HepG2 (cell line): ENCODE measurements around the gene KCNMA1. TPM values are rescaled to one million over a fixed set of nuclear protein-coding genes. Genes with fewer than 3 reads are reported as not detected.

Source experiments
- ATAC-seq: fragments of 200-7000 bp; cut with Tn5 transposase; 3 replicates; pipeline ENCODE4 v1.9.1; 2020; ENCODE audit warnings: mild to moderate bottlenecking, moderate library complexity
- BruUV-seq: library from RNA; stranded (reverse); fragments of 400-500 nt; replicated peaks from 2 replicates; lab custom pipeline; 2021; lab: Mats Ljungman, UMichigan
- CTCF ChIA-PET: fragments of 300-600 bp; formaldehyde crosslinking; extraction: SDS; loops from one replicate; lab custom pipeline; 2021; ENCODE audit warnings: low total read pairs, inconsistent platforms, low intra/inter-chr PET ratio; lab: Yijun Ruan, JAX
- POLR2A ChIA-PET: fragments of 350-600 bp; sonication (Branson Sonifier 250); formaldehyde crosslinking; loops from one replicate; lab custom pipeline; 2020; ENCODE audit warnings: antibody characterized with exemption, inconsistent platforms; lab: Yijun Ruan, JAX
- DNase-seq: peaks from one replicate; pipeline ENCODE4 v3.0.0-alpha.2; 2015; ENCODE audit warnings: low spot score
- FAIRE-seq: peaks from 3 replicates; lab custom pipeline; 2011; peaks lifted over from hg19 to GRCh38; lab: Jason Lieb, UNC
- H2AFZ ChIP-seq: one replicate; pipeline ENCODE4 v1.6.1; 2011; ENCODE audit warnings: low read length, inconsistent platforms
- H3K27ac ChIP-seq: fragments of 300-600 bp; 3 replicates; pipeline ENCODE4 v1.8.0; 2011; ENCODE audit warnings: mixed run types, mild to moderate bottlenecking, mixed read lengths, low read length, inconsistent platforms; ENCODE audit not compliant: insufficient read depth; ENCODE audit errors: extremely low read length
- H3K27me3 ChIP-seq, 2 experiments: fragments of 200-600 bp in 1 of 2; 2 replicates in 1 of 2; 3 replicates in 1 of 2; pipeline versions ENCODE4 v1.6.0 to v1.8.0; 2011; ENCODE audit warnings: low read length in 2 of 2, mild to moderate bottlenecking in 2 of 2, moderate library complexity in 2 of 2, inconsistent platforms in 1 of 2; ENCODE audit not compliant: insufficient read depth in 2 of 2, control insufficient read depth in 1 of 2
- H3K36me3 ChIP-seq, 2 experiments: fragments of 200-600 bp in 1 of 2; replicated peaks in 1 of 2; 2 replicates in 1 of 2; 3 replicates in 1 of 2; pipeline versions ENCODE4 v1.5.1 to v1.8.0; 2011; ENCODE audit warnings: low read length in 2 of 2, inconsistent platforms in 1 of 2; ENCODE audit not compliant: insufficient read depth in 2 of 2, control insufficient read depth in 1 of 2
- H3K4me1 ChIP-seq: 2 replicates; pipeline ENCODE4 v1.5.1; 2012; ENCODE audit warnings: low read length, inconsistent platforms; ENCODE audit not compliant: insufficient read depth
- H3K4me2 ChIP-seq: 2 replicates; pipeline ENCODE4 v1.6.0; 2011; ENCODE audit warnings: low read depth, low read length, inconsistent platforms
- H3K4me3 ChIP-seq, 3 experiments: fragments of 200-600 bp in 1 of 3; sonication (generic), shearing (Covaris generic) in 1 of 3; replicated peaks in 1 of 3; 2 replicates each; pipeline ENCODE4 v1.5.1; 2011 to 2016; ENCODE audit warnings: low read length in 3 of 3, inconsistent platforms in 2 of 3, low read depth in 2 of 3, mild to moderate bottlenecking in 2 of 3, control low read depth in 1 of 3, mixed read lengths in 1 of 3; ENCODE audit not compliant: insufficient read depth in 1 of 3
- H3K79me2 ChIP-seq: one replicate; pipeline ENCODE4 v1.6.1; 2011; ENCODE audit warnings: low read length, inconsistent platforms; ENCODE audit not compliant: insufficient read depth
- H3K9ac ChIP-seq: 2 replicates; pipeline ENCODE4 v1.6.0; 2011; ENCODE audit warnings: mild to moderate bottlenecking, low read depth, low read length, inconsistent platforms; ENCODE audit not compliant: insufficient read depth
- H3K9me3 ChIP-seq: 2 replicates; pipeline ENCODE4 v1.5.1; 2012; ENCODE audit warnings: mild to moderate bottlenecking, low read length
- H4K20me1 ChIP-seq: 2 replicates; pipeline ENCODE4 v1.6.0; 2011; ENCODE audit warnings: inconsistent platforms, mild to moderate bottlenecking, low read length, moderate library complexity; ENCODE audit not compliant: insufficient read depth
- AHR ChIP-seq: IDR thresholded peaks from 2 replicates; pipeline ENCODE4 v1.6.1; 2018; ENCODE audit warnings: missing genetic modification reagents, missing compliant biosample characterization
- BCL6 ChIP-seq: IDR thresholded peaks from 2 replicates; pipeline ENCODE4 v1.6.1; 2016; ENCODE audit warnings: missing genetic modification reagents, missing compliant biosample characterization
- KAT2B ChIP-seq: fragments of 150-350 bp; IDR thresholded peaks from 2 replicates; pipeline ENCODE4 v1.6.1; 2014; ENCODE audit warnings: low read depth, low read length, borderline replicate concordance
- YEATS4 ChIP-seq: sonication (generic); formaldehyde crosslinking; IDR thresholded peaks from 2 replicates; pipeline ENCODE4 v1.4.0; 2020; ENCODE audit warnings: missing genetic modification reagents, borderline replicate concordance
- WGBS: methylation state at CpG from one replicate; pipeline ENCODE4 v1.1.6; 2017; ENCODE audit warnings: low lambda C conversion rate; 5-methylcytosine and 5-hydroxymethylcytosine counted together
- in situ Hi-C: cut with HindIII; loops from 2 replicates; pipeline ENCODE4 v1.10.0; 2017; ENCODE audit warnings: low pct_unique_long_range_greater_than_20kb; ENCODE audit not compliant: extremely low pct_ligation_motif_present
- intact Hi-C: fragments of 100-400 bp; cut with micrococcal nuclease; formaldehyde crosslinking; loops from one replicate; pipeline ENCODE4 v1.10.0; 2022; ENCODE audit not compliant: unreplicated experiment
- polyA plus RNA-seq, 8 experiments: library from polyadenylated mRNA; depleted of rRNA in 3 of 8; stranded (reverse) in 7 of 8; unstranded in 1 of 8; fragments of >200 nt; fragmentation: Illumina TruSeq in 4 of 8; extraction: Trizol in 4 of 8; gene quantifications; 2 replicates each; pipeline versions ENCODE4 v1.2.1 to v1.2.3, GENCODE V29; 2011 to 2016; ENCODE audit warnings: low read depth in 4 of 8, missing spikeins in 1 of 8, mixed read lengths in 1 of 8; ENCODE audit not compliant: insufficient read depth in 1 of 8
- total RNA-seq, 5 experiments: library from RNA; depleted of rRNA; stranded (reverse); fragments of >200 nt; fragmentation: Illumina TruSeq; extraction: Trizol; gene quantifications; 2 replicates each; pipeline ENCODE4 v1.2.3, GENCODE V29; 2016; ENCODE audit warnings: low read depth in 1 of 5
- TF ChIP-seq, protein P1 (sequence below): IDR thresholded peaks from 2 replicates; pipeline ENCODE4 v1.6.1; 2018; ENCODE audit warnings: missing genetic modification reagents, mild to moderate bottlenecking, missing compliant biosample characterization
- TF ChIP-seq, protein P2 (sequence below): sonication (generic); formaldehyde crosslinking; IDR thresholded peaks from 2 replicates; pipeline ENCODE4 v1.8.1; 2023; ENCODE audit warnings: mild to moderate bottlenecking, missing genetic modification reagents, borderline replicate concordance
- TF ChIP-seq, protein P3 (sequence below): IDR thresholded peaks from 2 replicates; pipeline ENCODE4 v1.6.1; 2016; ENCODE audit warnings: missing compliant biosample characterization, missing genetic modification reagents, borderline replicate concordance
- TF ChIP-seq, protein P4 (sequence below): sonication (generic); formaldehyde crosslinking; IDR thresholded peaks from 2 replicates; pipeline ENCODE4 v1.9.0; 2021; ENCODE audit warnings: mild to moderate bottlenecking, missing genetic modification reagents

KCNMA1 gene
- total and polyA plus RNA-seq, 2 of the 13 experiments (the other 11 are each of a cell fraction or from before 2014, with no cell fraction given): 0.02 TPM; not detected in 1

DNA sequence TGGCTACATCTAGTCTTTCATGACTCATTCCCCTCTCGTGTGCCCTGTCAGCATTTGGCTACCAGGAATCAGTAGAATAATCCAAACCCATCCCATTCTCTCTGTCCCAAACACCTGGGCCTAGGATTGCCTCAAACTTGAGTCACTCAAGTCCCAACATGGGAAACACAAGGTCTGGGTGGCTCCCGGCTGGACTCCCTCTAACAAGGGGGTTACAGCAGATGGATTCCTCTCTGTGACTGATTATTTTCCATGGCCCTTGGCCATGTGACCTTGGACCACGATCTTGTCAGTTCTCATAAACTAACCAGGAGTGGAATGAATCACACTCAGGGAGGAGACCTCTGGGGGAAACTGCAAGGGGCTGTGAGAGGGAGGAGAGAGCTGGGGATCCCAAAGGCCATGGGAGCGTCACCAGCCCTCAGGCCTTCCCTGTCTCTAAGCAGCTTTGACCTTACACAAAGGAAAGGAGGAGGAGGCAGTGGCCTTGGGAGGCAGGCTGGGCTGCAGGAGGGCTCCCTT, 533.1 kb downstream of the KCNMA1 start:
- BruUV-seq: no TSS peak
- Histone ChIP-seq H3K4me2 (no peak overlapping the region), H3K36me3 (no peaks in the 10 kb centered on the region), H3K79me2 (no peaks in the 10 kb centered on the region), H3K4me1 (no peaks in the 10 kb centered on the region), H2AFZ (no peak overlapping the region), H3K9ac (no peak overlapping the region)
- 0% methylated on average over 4 of the region's 4 CpGs for WGBS
- CTCF ChIA-PET: no interaction called here
- FAIRE-seq: no peak
- POLR2A ChIA-PET: no interaction called here
- intact Hi-C loops: no loop called here
- ATAC-seq: no peak
- TF ChIP-seq, protein P1, sequence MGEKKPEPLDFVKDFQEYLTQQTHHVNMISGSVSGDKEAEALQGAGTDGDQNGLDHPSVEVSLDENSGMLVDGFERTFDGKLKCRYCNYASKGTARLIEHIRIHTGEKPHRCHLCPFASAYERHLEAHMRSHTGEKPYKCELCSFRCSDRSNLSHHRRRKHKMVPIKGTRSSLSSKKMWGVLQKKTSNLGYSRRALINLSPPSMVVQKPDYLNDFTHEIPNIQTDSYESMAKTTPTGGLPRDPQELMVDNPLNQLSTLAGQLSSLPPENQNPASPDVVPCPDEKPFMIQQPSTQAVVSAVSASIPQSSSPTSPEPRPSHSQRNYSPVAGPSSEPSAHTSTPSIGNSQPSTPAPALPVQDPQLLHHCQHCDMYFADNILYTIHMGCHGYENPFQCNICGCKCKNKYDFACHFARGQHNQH (CRISPR knock-in tag): no peak
- TF ChIP-seq, protein P2, sequence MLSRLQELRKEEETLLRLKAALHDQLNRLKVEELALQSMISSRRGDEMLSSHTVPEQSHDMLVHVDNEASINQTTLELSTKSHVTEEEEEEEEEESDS (CRISPR knock-in tag): no peak
- TF ChIP-seq YEATS4 (CRISPR knock-in tag): no peak
- no peak for TF ChIP-seq AHR
- TF ChIP-seq KAT2B: no peak
- TF ChIP-seq BCL6 (CRISPR knock-in tag): no peak
- TF ChIP-seq, all 625 proteins: peak for 0
- H4K20me1 ChIP-seq: no peaks in the 10 kb centered on the region
- peaks cover 1 to 9% of the 10 kb centered on the region in 2 experiments; a peak in 3 of 5 replicates for H3K27me3 ChIP-seq
- H3K27ac ChIP-seq: no peak overlapping the region
- no peak for DNase-seq
- in situ Hi-C loops: no loop called here
- no peak overlapping the region for H3K4me3 ChIP-seq
- no peaks in the 10 kb centered on the region for H3K9me3 ChIP-seq

DNA sequence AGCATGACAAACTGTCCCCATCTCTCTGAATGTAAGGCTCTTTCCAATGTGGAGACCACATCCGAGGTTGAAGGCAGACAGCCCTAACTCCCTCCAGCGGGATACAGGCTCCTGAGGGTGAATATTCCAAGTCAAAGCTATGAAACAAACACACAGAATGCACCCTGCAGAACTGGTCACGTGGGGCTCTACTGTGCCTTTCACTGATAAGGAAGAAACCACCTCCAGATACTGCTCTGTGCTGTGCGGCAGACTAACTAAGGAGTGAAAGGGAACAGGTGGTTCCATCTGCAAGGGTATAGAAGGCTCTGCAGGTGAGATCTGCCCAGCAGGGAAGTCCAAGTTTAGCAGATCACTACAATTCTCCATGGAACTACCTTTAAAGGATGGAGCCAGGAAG, 534.4 kb downstream of the KCNMA1 start:
- DNase-seq (no peak), FAIRE-seq (no peak), ATAC-seq (no peak)
- Histone ChIP-seq H3K9me3 (no peaks in the 10 kb centered on the region), H3K4me1 (no peaks in the 10 kb centered on the region), H3K4me2 (no peak overlapping the region), H3K27me3 (peaks cover 1 to 8% of the 10 kb centered on the region in 2 experiments; a peak in 3 of 5 replicates), H4K20me1 (no peaks in the 10 kb centered on the region), H3K79me2 (no peaks in the 10 kb centered on the region), H3K27ac (no peak overlapping the region), H3K36me3 (no peaks in the 10 kb centered on the region), H3K9ac (no peak overlapping the region), H2AFZ (no peak overlapping the region), H3K4me3 (no peak overlapping the region)
- TF ChIP-seq, protein P3, sequence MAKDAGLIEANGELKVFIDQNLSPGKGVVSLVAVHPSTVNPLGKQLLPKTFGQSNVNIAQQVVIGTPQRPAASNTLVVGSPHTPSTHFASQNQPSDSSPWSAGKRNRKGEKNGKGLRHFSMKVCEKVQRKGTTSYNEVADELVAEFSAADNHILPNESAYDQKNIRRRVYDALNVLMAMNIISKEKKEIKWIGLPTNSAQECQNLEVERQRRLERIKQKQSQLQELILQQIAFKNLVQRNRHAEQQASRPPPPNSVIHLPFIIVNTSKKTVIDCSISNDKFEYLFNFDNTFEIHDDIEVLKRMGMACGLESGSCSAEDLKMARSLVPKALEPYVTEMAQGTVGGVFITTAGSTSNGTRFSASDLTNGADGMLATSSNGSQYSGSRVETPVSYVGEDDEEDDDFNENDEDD (CRISPR knock-in tag): no peak
- TF ChIP-seq, protein P4, sequence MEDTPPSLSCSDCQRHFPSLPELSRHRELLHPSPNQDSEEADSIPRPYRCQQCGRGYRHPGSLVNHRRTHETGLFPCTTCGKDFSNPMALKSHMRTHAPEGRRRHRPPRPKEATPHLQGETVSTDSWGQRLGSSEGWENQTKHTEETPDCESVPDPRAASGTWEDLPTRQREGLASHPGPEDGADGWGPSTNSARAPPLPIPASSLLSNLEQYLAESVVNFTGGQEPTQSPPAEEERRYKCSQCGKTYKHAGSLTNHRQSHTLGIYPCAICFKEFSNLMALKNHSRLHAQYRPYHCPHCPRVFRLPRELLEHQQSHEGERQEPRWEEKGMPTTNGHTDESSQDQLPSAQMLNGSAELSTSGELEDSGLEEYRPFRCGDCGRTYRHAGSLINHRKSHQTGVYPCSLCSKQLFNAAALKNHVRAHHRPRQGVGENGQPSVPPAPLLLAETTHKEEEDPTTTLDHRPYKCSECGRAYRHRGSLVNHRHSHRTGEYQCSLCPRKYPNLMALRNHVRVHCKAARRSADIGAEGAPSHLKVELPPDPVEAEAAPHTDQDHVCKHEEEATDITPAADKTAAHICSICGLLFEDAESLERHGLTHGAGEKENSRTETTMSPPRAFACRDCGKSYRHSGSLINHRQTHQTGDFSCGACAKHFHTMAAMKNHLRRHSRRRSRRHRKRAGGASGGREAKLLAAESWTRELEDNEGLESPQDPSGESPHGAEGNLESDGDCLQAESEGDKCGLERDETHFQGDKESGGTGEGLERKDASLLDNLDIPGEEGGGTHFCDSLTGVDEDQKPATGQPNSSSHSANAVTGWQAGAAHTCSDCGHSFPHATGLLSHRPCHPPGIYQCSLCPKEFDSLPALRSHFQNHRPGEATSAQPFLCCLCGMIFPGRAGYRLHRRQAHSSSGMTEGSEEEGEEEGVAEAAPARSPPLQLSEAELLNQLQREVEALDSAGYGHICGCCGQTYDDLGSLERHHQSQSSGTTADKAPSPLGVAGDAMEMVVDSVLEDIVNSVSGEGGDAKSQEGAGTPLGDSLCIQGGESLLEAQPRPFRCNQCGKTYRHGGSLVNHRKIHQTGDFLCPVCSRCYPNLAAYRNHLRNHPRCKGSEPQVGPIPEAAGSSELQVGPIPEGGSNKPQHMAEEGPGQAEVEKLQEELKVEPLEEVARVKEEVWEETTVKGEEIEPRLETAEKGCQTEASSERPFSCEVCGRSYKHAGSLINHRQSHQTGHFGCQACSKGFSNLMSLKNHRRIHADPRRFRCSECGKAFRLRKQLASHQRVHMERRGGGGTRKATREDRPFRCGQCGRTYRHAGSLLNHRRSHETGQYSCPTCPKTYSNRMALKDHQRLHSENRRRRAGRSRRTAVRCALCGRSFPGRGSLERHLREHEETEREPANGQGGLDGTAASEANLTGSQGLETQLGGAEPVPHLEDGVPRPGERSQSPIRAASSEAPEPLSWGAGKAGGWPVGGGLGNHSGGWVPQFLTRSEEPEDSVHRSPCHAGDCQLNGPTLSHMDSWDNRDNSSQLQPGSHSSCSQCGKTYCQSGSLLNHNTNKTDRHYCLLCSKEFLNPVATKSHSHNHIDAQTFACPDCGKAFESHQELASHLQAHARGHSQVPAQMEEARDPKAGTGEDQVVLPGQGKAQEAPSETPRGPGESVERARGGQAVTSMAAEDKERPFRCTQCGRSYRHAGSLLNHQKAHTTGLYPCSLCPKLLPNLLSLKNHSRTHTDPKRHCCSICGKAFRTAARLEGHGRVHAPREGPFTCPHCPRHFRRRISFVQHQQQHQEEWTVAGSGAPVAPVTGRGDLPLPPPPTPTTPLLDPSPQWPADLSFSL (CRISPR knock-in tag): no peak
- WGBS: 0% methylated on average over 4 of the region's 4 CpGs
- no TSS peak for BruUV-seq
- in situ Hi-C loops: no loop called here
- intact Hi-C loops: no loop called here
- ChIA-PET POLR2A (no interaction called here), CTCF (no interaction called here)
